A549 (cell line): ENCODE measurements around the gene SORT1. TPM values are rescaled to one million over a fixed set of nuclear protein-coding genes. Genes with fewer than 3 reads are reported as not detected.

Source experiments
- ATAC-seq, 2 experiments: fragments of 200-7000 bp in 1 of 2; fragments of >200 bp in 1 of 2; cut with Nextera tagmentation in 1 of 2; cut with Tn5 transposase in 1 of 2; 3 replicates each; pipeline versions ENCODE4 v1.8.0 to v1.9.1; 2018 to 2020; ENCODE audit warnings: mild to moderate bottlenecking in 1 of 2, moderate library complexity in 1 of 2
- CTCF ChIA-PET: fragments of 300-600 bp; sonication (Branson Sonifier 250); formaldehyde crosslinking; extraction: SDS; loops from one replicate; lab custom pipeline; 2021; ENCODE audit warnings: antibody characterized with exemption, inconsistent platforms; lab: Yijun Ruan, JAX
- POLR2A ChIA-PET: fragments of 350-600 bp; formaldehyde crosslinking; extraction: SDS; loops from one replicate; lab custom pipeline; 2021; ENCODE audit warnings: antibody characterized with exemption, inconsistent platforms; lab: Yijun Ruan, JAX
- DNase-seq, 2 experiments: peaks; one replicate each; pipeline versions ENCODE4 v3.0.0 to v3.0.0-alpha.2; 2011 to 2016; ENCODE audit warnings: low read depth in 1 of 2, low spot score in 1 of 2
- FAIRE-seq: peaks from 2 replicates; lab custom pipeline; 2011; peaks lifted over from hg19 to GRCh38; lab: Jason Lieb, UNC
- H3K27ac ChIP-seq, 2 experiments: fragments of >200 bp; sonication (Bioruptor Twin); formaldehyde crosslinking; 3 replicates each; pipeline ENCODE4 v1.5.1; 2016 to 2017
- H3K4me1 ChIP-seq: fragments of >200 bp; sonication (Bioruptor Twin); formaldehyde crosslinking; 3 replicates; pipeline ENCODE4 v1.6.1; 2016
- H3K4me2 ChIP-seq: fragments of >200 bp; sonication (Bioruptor Twin); formaldehyde crosslinking; 3 replicates; pipeline ENCODE4 v1.6.1; 2016
- H3K4me3 ChIP-seq: fragments of >200 bp; sonication (Bioruptor Twin); formaldehyde crosslinking; 3 replicates; pipeline ENCODE4 v1.5.1; 2016
- H3K9me3 ChIP-seq: fragments of >200 bp; sonication (Bioruptor Twin); formaldehyde crosslinking; 3 replicates; pipeline ENCODE4 v1.6.1; 2016
- ATOH8 ChIP-seq: fragments of 250-450 bp; sonication (Bioruptor Pico); IDR thresholded peaks from 2 replicates; pipeline ENCODE4 v1.5.0; 2020; ENCODE audit warnings: low read depth, mild to moderate bottlenecking, moderate library complexity
- BHLHE40 ChIP-seq: IDR thresholded peaks from 2 replicates; pipeline ENCODE4 v1.6.1; 2012; ENCODE audit warnings: low read depth, low read length, inconsistent platforms
- CBX2 ChIP-seq: fragments of 200-600 bp; sonication (generic); IDR thresholded peaks from 2 replicates; pipeline ENCODE4 v1.6.1; 2016; ENCODE audit warnings: low read depth, mild to moderate bottlenecking, borderline replicate concordance
- CBX8 ChIP-seq: fragments of 200-600 bp; sonication (generic); IDR thresholded peaks from 2 replicates; pipeline ENCODE4 v1.6.1; 2016
- CEBPB ChIP-seq, 2 experiments: fragments of >200 bp in 1 of 2; sonication (Bioruptor Twin) in 1 of 2; formaldehyde crosslinking in 1 of 2; IDR thresholded peaks; 2 replicates each; pipeline ENCODE4 v1.6.1; 2012 to 2016
- CHD2 ChIP-seq: fragments of 150-350 bp; IDR thresholded peaks from 2 replicates; pipeline ENCODE4 v1.6.1; 2014; ENCODE audit warnings: low read length; ENCODE audit not compliant: partially characterized antibody
- EHMT2 ChIP-seq: fragments of 200-600 bp; sonication (generic); IDR thresholded peaks from 2 replicates; pipeline ENCODE4 v1.6.1; 2016; ENCODE audit warnings: antibody characterized with exemption, low read depth, mild to moderate bottlenecking, moderate library complexity
- ELK1 ChIP-seq: fragments of 150-350 bp; IDR thresholded peaks from 2 replicates; pipeline ENCODE4 v1.6.1; 2014; ENCODE audit warnings: low read depth, mild to moderate bottlenecking, low read length
- FOSL2 ChIP-seq, 2 experiments: fragments of 450-650 bp in 1 of 2; fragments of >200 bp in 1 of 2; sonication (Bioruptor Twin) in 1 of 2; formaldehyde crosslinking; IDR thresholded peaks; 2 replicates each; pipeline versions ENCODE4 v1.5.0 to v1.6.1; 2016 to 2020; ENCODE audit warnings: mild to moderate bottlenecking in 1 of 2, moderate library complexity in 1 of 2
- FOXS1 ChIP-seq: fragments of 250-450 bp; sonication (Bioruptor Pico); IDR thresholded peaks from 2 replicates; pipeline ENCODE4 v1.5.0; 2020; ENCODE audit warnings: mild to moderate bottlenecking, moderate library complexity
- GATA3 ChIP-seq: IDR thresholded peaks from 2 replicates; pipeline ENCODE4 v1.6.1; 2012; ENCODE audit warnings: borderline replicate concordance
- HDAC2 ChIP-seq: fragments of 200-600 bp; sonication (generic); IDR thresholded peaks from 2 replicates; pipeline ENCODE4 v1.6.1; 2016
- HEYL ChIP-seq: fragments of 250-450 bp; sonication (Bioruptor Pico); IDR thresholded peaks from 2 replicates; pipeline ENCODE4 v1.8.0; 2021; ENCODE audit warnings: mild to moderate bottlenecking, moderate library complexity
- JUN ChIP-seq, 2 experiments: fragments of >200 bp; sonication (Bioruptor Twin); formaldehyde crosslinking; IDR thresholded peaks; 2 replicates in 1 of 2; 3 replicates in 1 of 2; pipeline ENCODE4 v1.6.1; 2016 to 2017
- KDM1A ChIP-seq: fragments of 200-600 bp; sonication (generic); IDR thresholded peaks from 2 replicates; pipeline ENCODE4 v1.6.1; 2016; ENCODE audit warnings: low read depth, mild to moderate bottlenecking
- KDM5A ChIP-seq: fragments of 200-600 bp; sonication (generic); IDR thresholded peaks from 2 replicates; pipeline ENCODE4 v1.6.1; 2016; ENCODE audit warnings: antibody characterized with exemption, mild to moderate bottlenecking
- MAFK ChIP-seq: fragments of 450-650 bp; IDR thresholded peaks from 2 replicates; pipeline ENCODE4 v1.6.1; 2014; ENCODE audit not compliant: partially characterized antibody
- MAX ChIP-seq: IDR thresholded peaks from 2 replicates; pipeline ENCODE4 v1.6.1; 2012
- MAZ ChIP-seq: fragments of 150-350 bp; IDR thresholded peaks from 2 replicates; pipeline ENCODE4 v1.6.1; 2014; ENCODE audit warnings: antibody characterized with exemption, low read depth, low read length, borderline replicate concordance
- MYC ChIP-seq: IDR thresholded peaks from 2 replicates; pipeline ENCODE4 v1.6.1; 2012; ENCODE audit warnings: mild to moderate bottlenecking, inconsistent platforms, low read length, improper control_type of control experiment, borderline replicate concordance
- PHF8 ChIP-seq: fragments of 200-600 bp; sonication (generic); IDR thresholded peaks from 2 replicates; pipeline ENCODE4 v1.6.1; 2016; ENCODE audit warnings: low read depth, mild to moderate bottlenecking, antibody characterized with exemption, moderate library complexity, borderline replicate concordance
- POLR2A ChIP-seq: IDR thresholded peaks from 2 replicates; pipeline ENCODE4 v1.6.1; 2012; ENCODE audit warnings: mild to moderate bottlenecking, low read length
- RAD21 ChIP-seq, 2 experiments: fragments of >200 bp in 1 of 2; sonication (Bioruptor Twin) in 1 of 2; formaldehyde crosslinking in 1 of 2; IDR thresholded peaks in 1 of 2; conservative IDR thresholded peaks in 1 of 2; 2 replicates in 1 of 2; 3 replicates in 1 of 2; pipeline ENCODE4 v1.6.1; 2012 to 2018; ENCODE audit warnings: inconsistent platforms in 1 of 2
- RARB ChIP-seq: fragments of 250-450 bp; sonication (Bioruptor Pico); IDR thresholded peaks from 2 replicates; pipeline ENCODE4 v1.8.0; 2021; ENCODE audit warnings: mild to moderate bottlenecking, moderate library complexity
- RCOR1 ChIP-seq: fragments of 150-350 bp; IDR thresholded peaks from 2 replicates; pipeline ENCODE4 v1.6.1; 2014; ENCODE audit warnings: antibody characterized with exemption, low read length, low read depth
- REST ChIP-seq: fragments of 200-600 bp; sonication (generic); IDR thresholded peaks from 2 replicates; pipeline ENCODE4 v1.6.1; 2016; ENCODE audit warnings: antibody characterized with exemption, mild to moderate bottlenecking, moderate library complexity
- SMC3 ChIP-seq: fragments of >200 bp; sonication (Bioruptor Twin); formaldehyde crosslinking; IDR thresholded peaks from 3 replicates; pipeline ENCODE4 v1.6.1; 2018; ENCODE audit warnings: inconsistent platforms
- TFCP2L1 ChIP-seq: fragments of 250-450 bp; sonication (Bioruptor Pico); IDR thresholded peaks from 2 replicates; pipeline ENCODE4 v1.5.0; 2021; ENCODE audit warnings: mild to moderate bottlenecking
- ZC3H11A ChIP-seq: fragments of 450-650 bp; IDR thresholded peaks from 2 replicates; pipeline ENCODE4 v1.6.1; 2014; ENCODE audit warnings: antibody characterized with exemption, mild to moderate bottlenecking
- ZFP36 ChIP-seq: fragments of 450-650 bp; IDR thresholded peaks from 2 replicates; pipeline ENCODE4 v1.6.1; 2014; ENCODE audit warnings: borderline replicate concordance; ENCODE audit not compliant: partially characterized antibody
- ZNF302 ChIP-seq: fragments of 250-450 bp; sonication (Bioruptor Pico); IDR thresholded peaks from 2 replicates; pipeline ENCODE4 v1.9.0; 2021; ENCODE audit warnings: inconsistent platforms, mild to moderate bottlenecking, moderate library complexity
- WGBS: methylation state at CpG from one replicate; pipeline ENCODE4 v1.1.6; 2017; ENCODE audit errors: missing lambda C conversion rate; 5-methylcytosine and 5-hydroxymethylcytosine counted together
- polyA plus RNA-seq, 4 experiments: library from polyadenylated mRNA; depleted of rRNA in 3 of 4; stranded (reverse); fragments of >200 nt; fragmentation: RNase III in 1 of 4; extraction: RNeasy Plus Mini Kit Qiagen cat#74134 plus additional on column Dnase treatment in 1 of 4; gene quantifications; 2 replicates in 3 of 4; 3 replicates in 1 of 4; pipeline ENCODE4 v1.2.3, GENCODE V29; 2011 to 2017

Gene SORT1
- polyA plus RNA-seq, 2 of the 4 experiments (the other 2 are of a cell fraction), result 6.0 to 14.7 TPM

- no peak overlapping the region for H3K4me2 ChIP-seq
- CTCF ChIA-PET, result interaction anchor here (0.6 to 1.7 kb wide), 2 partner anchors 126 to 239 kb away, joined by 3 to 9 read pairs; partner anchors contain the start of gene SORT1
Observed at GRCh38 chr1:109272021-109272799, 125.5 kb downstream of the SORT1 start.

GRCh38 chr1:109271458-109271857 is 126.3 kb downstream of the SORT1 start:
- no peak overlapping the region for H3K4me2 ChIP-seq
- H3K9me3 ChIP-seq, result no peaks in the 10 kb centered on the region
- peaks cover 37% of the 10 kb centered on the region for H3K4me1 ChIP-seq
- 60% methylated on average over 1 of the region's 6 CpGs for WGBS
- no peak overlapping the region for H3K4me3 ChIP-seq
- FAIRE-seq (no peak), ATAC-seq (no peak), DNase-seq (no peak)
- CTCF ChIA-PET, result no interaction called here
- peak overlapping the region in 1 of 2 experiments; percentile 99; a peak in 2 of 6 replicates for H3K27ac ChIP-seq
- POLR2A ChIA-PET, result no interaction called here
- TF ChIP-seq CBX8, result no peak
- no peak for TF ChIP-seq TFCP2L1
- no peak for TF ChIP-seq GATA3
- TF ChIP-seq PHF8, result no peak
- no peak for TF ChIP-seq KDM1A
- TF ChIP-seq JUN (IDR thresholded peaks at IDR 0.05), result no peak
- TF ChIP-seq ATOH8 (CRISPR knock-in tag), result no peak
- TF ChIP-seq ZC3H11A, result no peak
- TF ChIP-seq RCOR1, result no peak
- no peak for TF ChIP-seq CHD2
- TF ChIP-seq KDM5A, result no peak
- TF ChIP-seq POLR2A, result no peak
- TF ChIP-seq ZNF302 (CRISPR knock-in tag), result no peak
- TF ChIP-seq ZFP36, result no peak
- no peak for TF ChIP-seq HEYL
- TF ChIP-seq FOSL2 (IDR thresholded peaks at IDR 0.05), result no peak
- TF ChIP-seq FOSL2 (CRISPR knock-in tag; IDR thresholded peaks at IDR 0.05), result no peak
- no peak for TF ChIP-seq SMC3
- no peak for TF ChIP-seq CBX2

More at GRCh38 chr1:109272021-109272799, 125.5 kb downstream of the SORT1 start:
- DNase-seq (no peak), FAIRE-seq (no peak), ATAC-seq (no peak)
- Histone ChIP-seq H3K4me3 (no peak overlapping the region), H3K4me1 (peaks cover 45% of the 10 kb centered on the region), H3K9me3 (no peaks in the 10 kb centered on the region), H3K27ac (peak overlapping the region; percentile 95 to 99)
- TF ChIP-seq MAFK, result no peak
- no peak for TF ChIP-seq RARB (CRISPR knock-in tag)
- no peak for TF ChIP-seq MAZ
- no peak for TF ChIP-seq BHLHE40
- no peak for TF ChIP-seq REST
- TF ChIP-seq KDM5A, result no peak
- no peak for TF ChIP-seq MAX
- no peak for TF ChIP-seq ELK1
- TF ChIP-seq MYC, result no peak
- no peak for TF ChIP-seq HDAC2
- TF ChIP-seq POLR2A, result no peak
- no peak for TF ChIP-seq FOXS1
- TF ChIP-seq EHMT2, result no peak
- no peak for TF ChIP-seq CBX2
- no peak for TF ChIP-seq RAD21 (conservative IDR thresholded peaks at IDR 0.05 in 1 of 2, IDR thresholded peaks at IDR 0.05 in 1 of 2)
- TF ChIP-seq FOSL2 (IDR thresholded peaks at IDR 0.05), result no peak
- TF ChIP-seq FOSL2 (CRISPR knock-in tag; IDR thresholded peaks at IDR 0.05), result no peak
- TF ChIP-seq CEBPB (IDR thresholded peaks at IDR 0.05), result no peak
- TF ChIP-seq CHD2, result no peak
- TF ChIP-seq JUN (IDR thresholded peaks at IDR 0.05), result no peak
- POLR2A ChIA-PET, result no interaction called here
- 85% methylated on average over 7 of the region's 13 CpGs for WGBS
